ENCODE results near the gene TMEM236. TPM values are rescaled to one million over a fixed set of nuclear protein-coding genes. Genes with fewer than 3 reads are reported as not detected.
A peak's percentile ranks its signal among the peaks of the same experiment; 100 is the strongest.

The TMEM236 gene
- total RNA-seq, 1 donor from 2014 or later = 0.51 TPM

Small RNA genes lying within 50 kb of the gene (microRNA-seq; reads per million reads assigned to microRNA genes)
- 7.2 reads per million, percentile 19 among the genes with 10 or more reads in this experiment for gene MIR511

Other genes starting within 250 kb of the TMEM236 start
- 157 TPM for gene HACD1, start 134.8 kb upstream of the TMEM236 start, total RNA-seq
- 19.4 TPM for gene STAM, start 108.0 kb upstream of the TMEM236 start, total RNA-seq
- gene MRC1, start 57.1 kb downstream of the TMEM236 start, total RNA-seq = 38.3 TPM
- gene SLC39A12, start 199.7 kb downstream of the TMEM236 start, total RNA-seq = not detected